Stimulated activated naive CD8-positive, alpha-beta T cell treated with anti-CD3 and anti-CD28 coated beads, Interleukin-15, Interleukin-2, amounts not matched to agents 100 U/mL and 50 U/mL, for 24 hours (primary cell): ENCODE results near the gene LDAF1.
"Not testable (repeated sequence)": the region's sequence is repeated elsewhere in the genome, so short reads cannot be mapped to it uniquely, and the experiment has no call there.

Experiments
- ATAC-seq: fragments of 150-1000 bp; cut with Tn5 transposase; one replicate; pipeline ENCODE4 v1.10.0; 2021
- DNase-seq: peaks from one replicate; pipeline ENCODE4 v3.0.0; 2021

The LDAF1 gene

DNA sequence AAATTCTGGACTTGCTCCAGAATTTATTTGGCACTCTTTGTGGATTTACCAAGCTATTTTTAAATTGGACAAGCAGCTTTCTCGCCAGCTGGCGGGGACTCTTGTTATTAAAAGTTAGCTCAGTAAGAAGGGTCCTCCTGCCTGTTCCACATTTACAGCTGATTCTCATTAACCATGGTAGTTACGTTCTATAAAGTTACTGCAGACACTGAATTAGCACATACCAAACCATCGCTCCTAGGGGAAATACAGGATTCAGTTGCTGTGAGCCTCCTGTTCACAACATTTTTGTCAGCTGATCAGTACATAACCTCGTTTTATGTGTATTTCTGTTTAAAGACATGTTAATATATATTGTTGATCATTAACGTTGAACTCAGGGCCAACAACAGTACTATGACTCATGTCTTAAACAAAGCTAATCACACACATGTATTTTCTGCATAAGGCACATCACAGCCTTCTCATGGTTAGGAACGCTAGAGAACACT is 4.2 kb downstream of the LDAF1 start:
- DNase-seq (no peak), ATAC-seq (no peak)

DNA sequence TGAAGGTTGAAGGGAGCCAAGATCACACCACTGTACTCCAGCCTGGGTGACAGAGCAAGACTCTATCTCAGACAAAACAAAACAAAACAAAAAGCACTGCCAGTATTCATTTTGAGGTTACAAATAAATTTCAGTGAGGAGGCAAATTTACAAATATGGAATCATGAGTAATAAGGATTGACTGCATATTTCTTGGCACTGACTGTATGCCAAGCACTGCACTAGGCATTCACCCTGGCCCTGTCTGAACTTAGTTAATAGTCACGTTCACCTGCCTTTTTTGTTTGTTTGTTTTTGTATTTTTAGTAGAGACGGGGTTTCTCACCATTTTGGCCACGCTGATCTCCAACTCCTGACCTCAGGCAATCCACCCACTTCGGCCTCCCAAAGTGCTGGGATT is 5.1 kb downstream of the LDAF1 start:
- ATAC-seq: no peak
- DNase-seq: no peak

DNA sequence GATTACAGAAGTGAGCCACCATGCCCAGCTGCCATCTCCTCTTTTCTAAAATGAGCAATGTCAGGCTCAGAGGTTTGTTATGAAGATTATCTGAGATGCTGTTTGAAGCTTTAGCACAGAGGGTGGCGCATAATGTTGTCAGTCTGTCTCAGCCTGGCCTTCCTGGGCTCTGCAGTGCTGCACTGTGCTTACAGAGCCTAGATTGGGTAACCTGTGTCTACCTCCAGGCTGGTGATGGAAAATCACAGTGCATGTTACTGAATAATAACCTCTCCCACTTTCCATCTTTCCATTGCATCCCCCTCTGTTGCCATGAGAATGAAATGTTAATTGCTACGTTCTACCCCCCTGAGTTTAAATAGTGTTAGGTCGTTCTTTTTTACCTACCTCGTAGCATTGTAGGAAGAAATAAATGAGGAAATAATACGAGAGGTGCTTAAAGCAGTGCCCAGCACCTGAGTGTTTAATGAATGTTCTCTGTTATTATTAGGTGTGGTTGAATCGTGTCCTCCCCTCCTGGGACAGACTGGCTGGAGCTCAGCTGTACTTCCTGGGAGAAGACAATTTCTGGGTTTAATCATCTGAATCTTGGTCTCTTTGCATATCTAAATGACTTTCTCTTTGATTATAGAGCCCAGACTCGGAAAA is 6.2 kb downstream of the LDAF1 start:
- DNase-seq (no peak), ATAC-seq (no peak)

DNA sequence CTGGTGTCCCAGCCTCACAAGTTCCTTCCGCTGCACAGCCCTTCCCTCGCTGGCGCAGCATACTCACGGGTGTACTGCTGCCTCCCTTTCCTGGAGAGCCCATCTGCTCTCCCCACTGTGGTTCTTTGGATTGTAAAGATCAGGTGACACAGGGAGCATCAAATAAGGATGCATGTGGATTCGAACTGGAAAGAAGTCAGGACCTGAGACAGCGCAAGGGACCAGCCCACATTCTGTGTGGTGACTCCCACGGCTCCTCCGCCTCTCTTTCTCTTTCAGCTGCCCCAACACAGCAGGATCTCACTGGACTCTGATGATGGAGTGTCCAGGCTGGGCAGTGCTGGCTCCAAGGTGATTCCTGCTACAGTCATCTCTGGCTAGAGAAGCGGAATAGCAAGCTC is 8.1 kb downstream of the LDAF1 start:
- ATAC-seq (no peak), DNase-seq (no peak)

DNA sequence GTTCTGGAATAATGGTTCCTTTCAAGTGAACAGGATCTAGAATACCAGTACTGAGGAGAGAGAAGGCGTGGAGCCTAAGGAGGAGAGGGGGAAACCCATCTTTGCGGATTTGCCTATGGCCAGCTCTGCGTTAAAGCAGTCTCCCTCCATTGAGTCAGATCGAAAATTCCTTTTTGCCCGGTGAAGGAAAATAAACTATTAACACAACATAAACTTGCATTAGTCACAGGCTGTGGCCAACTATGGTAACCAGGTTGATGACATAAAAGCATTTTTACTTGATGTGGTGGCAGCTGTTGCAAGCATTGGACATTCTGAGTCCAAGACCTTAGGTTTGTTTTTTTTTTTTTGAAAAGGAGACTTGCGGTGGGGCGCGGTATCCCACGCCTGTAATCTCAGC is 8.9 kb downstream of the LDAF1 start:
- ATAC-seq: no peak
- no peak for DNase-seq

DNA sequence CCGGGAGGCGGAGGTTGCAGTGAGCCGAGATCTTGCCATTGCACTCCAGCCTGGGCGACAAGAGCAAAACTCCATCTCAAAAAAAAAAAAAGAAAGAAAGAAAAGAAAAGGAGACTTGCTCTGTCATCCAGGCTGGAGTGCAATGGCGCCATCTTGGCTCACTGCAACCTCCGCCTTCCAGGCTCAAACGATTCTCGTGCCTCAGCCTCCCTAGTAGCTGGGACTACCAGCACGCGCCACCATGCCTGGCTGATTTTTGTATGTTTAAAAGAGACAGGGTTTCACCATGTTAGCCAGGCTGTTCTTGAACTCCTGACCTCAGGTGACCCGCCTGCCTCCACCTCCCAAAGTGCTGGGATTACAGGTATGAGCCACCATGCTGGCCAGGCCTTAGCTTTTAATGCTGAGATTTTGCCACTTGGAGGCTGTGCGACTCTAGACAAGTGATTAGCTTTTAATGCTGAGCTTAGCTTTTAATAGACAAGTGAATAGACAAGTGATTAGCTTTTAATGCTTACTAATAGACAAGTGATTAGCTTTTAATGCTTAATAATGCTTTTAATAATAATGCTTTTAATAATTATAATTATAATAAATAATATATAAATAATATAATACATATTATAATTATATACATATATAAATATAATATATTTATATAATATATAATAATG is 9.6 kb downstream of the LDAF1 start:
- ATAC-seq (no peak), DNase-seq (no peak)

DNA sequence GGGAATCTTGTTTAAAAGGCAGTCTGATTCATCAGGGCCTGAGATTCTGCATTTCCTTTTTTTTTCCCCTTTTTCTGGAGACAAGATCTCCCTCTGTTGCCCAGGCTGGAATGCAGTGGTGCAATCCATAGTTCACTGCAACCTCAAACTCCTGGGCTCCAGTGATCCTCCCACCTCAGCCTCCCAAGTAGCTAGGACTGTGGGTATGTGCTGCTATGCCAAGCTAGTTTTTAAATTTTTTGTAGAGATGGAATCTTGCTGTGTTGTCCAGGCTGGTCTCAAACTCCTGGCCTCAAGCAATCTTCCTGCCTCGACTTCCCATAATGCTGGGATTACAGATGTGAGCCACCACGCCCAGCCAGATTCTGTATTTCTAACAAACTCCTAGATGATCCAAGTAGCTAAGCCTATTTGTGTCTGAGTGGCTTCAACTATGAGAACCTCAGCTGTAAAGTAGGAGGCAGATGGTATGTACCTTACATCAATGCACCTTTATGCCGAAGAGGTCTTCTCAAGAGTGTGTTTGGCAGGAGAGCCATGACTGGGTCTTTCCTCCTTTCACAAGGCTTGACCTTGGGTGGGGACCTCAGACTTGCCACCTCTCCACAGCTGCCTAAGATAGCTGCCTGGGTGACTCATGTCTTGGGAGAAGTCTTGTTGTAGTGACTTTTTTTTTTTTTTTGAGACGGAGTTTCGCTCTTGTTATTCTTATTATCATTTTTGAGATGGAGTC is 10.9 kb downstream of the LDAF1 start:
- ATAC-seq (peak; percentile 23), DNase-seq (no peak)

DNA sequence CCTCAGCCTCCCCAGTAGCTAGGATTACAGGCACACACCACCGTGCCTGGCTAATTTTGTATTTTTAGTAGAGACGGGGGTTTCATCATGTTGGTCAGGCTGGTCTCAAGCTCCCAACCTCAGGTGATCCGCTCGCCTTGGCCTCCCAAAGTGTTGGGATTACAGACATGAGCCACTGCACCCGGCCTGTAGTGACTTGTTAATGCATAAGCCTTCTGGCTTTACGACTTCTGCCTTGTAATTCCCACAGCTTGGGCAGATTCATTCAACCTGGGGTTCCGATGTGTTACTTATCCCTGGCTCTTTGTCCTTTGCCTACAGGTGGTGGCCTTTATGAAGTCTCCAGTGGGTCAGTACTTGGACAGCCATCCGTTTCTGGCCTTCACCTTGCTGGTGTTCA is 11.6 kb downstream of the LDAF1 start:
- DNase-seq, ATAC-seq: not testable (repeated sequence)

DNA sequence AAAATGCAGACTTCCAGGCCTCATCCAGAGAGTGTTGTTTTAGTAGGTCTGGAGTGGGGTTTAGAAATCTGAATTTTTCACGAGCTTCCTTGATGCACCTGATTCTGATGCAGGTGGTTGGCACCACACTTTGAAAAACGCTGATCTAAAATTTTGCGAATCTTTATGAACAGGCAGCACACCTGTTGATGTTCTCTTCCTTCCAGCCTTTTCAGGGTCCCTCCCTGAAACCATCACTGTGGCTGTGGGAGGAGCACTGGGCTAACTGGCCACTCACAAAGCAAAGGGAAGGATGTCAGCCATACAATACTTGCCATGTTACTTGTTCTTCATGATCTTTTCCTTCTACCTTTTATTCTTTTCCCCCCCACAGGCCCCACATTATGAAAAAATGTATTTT is 14.2 kb downstream of the LDAF1 start:
- DNase-seq: no peak
- ATAC-seq: no peak

DNA sequence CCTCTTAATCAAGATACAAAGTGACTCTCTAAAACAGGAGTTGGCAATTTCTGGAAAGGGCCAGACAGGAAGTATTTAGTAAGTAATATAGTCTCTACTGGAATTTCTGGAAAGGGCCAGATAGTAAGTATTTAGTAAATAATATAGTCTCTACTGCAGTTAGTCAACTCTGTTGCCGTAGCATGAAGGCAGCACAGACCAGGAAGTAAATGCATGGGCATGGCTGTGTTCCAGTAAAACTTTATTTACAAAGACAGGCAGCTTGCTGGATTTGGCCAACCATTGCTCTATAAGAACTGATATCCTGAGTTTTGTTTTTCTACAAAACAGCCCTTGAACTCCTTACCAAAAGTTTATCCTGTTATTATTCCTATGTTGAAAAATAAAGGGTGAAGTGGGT is 16.9 kb downstream of the LDAF1 start:
- ATAC-seq (no peak), DNase-seq (no peak)

DNA sequence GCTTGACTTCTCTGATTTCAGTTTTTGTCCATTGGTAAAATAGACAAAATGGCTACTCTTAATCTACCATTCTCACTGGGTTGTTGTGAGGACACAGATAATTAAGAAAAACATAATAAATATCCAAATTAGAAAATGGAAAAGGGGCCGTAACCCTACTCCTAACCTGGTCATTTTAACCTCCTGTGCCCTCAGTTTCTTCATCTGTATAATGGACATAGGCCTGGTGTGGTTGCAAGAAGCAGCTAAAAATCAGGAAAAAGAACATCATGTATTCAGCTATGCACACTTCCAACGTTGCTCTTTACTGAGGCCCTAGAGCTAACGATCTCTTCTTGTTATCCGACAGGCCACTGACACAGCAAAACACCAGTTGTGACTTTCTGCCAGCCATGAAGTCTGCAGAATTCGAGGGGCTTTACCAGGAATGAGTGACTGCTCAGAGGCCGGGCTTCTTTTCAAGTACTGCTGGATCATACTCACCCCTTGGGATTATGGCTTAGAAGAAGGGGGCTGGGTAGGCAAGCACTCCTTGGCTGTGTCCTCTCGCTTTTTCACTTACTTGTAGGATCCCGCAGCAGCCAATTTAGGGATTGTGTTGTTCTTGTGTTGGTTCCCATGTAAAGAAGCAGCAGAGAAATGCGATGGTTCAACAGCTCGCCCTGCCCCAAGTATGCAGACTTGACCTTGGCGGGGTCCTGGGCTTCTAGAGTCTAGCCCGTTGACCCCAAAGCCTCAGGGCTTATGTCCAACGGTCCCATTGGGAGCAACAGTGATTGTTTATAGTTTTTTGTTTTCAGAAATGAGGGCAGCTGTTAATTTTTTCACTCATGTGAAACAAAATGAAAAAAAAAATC is 20.9 kb downstream of the LDAF1 start:
- DNase-seq (no peak), ATAC-seq (no peak)

DNA sequence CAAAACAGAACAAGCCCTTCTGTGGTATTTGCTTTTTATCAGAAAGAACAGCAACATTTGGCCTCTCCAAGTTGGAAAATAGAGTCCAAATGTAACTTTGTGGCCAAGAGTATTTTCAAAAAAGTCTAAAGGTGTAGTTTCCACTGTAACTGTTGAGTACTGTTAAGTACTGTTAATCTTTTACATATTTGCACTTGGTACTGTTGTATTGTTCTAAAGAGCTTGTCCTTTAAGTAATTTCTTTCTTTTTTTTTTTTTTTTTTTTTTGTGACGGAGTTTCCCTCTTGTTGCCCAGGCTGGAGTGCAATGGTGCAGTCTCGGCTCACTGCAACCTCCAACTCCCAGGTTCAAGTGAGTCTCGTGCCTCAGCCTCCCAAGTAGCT is 21.5 kb downstream of the LDAF1 start:
- DNase-seq (no peak), ATAC-seq (no peak)

DNA sequence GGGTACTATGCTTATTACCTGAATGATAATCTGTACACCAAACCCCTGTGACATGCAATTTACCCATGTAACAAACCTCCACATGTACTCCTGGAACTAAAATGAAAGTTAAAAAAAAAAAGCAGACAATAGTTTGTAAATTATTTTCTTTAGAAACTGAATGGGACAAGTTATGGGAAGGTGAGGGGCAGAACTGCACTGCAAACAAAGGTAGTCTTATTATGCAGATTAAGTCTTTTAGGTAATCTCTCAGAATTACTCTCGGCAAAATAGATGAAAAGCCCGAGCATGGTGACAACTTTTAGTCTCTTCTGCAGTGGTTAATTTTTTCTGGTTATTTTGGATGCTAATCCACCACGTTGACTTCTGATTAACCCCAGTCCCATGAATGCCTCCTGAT is 25.5 kb downstream of the LDAF1 start:
- ATAC-seq: no peak
- DNase-seq: no peak

DNA sequence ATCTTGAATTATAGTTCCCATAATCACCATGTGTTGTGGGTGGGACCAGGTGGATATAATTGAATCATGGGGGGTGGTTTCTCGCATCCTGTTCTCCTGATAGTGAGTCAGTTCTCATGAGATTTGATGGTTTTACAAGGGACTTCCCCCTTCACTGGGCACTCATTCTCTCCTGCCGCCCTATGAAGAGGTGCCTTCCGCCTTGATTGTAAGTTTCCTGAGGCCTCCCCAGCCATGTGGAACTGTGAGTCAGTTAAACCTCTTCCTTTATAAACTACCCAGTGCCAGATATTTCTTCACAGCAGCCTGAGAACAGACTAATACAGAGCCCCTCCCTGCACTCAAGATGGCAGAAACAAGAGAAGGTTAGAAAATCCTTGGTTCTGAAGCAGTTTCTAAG is 26.4 kb downstream of the LDAF1 start:
- peak; percentile 78 for ATAC-seq

DNA sequence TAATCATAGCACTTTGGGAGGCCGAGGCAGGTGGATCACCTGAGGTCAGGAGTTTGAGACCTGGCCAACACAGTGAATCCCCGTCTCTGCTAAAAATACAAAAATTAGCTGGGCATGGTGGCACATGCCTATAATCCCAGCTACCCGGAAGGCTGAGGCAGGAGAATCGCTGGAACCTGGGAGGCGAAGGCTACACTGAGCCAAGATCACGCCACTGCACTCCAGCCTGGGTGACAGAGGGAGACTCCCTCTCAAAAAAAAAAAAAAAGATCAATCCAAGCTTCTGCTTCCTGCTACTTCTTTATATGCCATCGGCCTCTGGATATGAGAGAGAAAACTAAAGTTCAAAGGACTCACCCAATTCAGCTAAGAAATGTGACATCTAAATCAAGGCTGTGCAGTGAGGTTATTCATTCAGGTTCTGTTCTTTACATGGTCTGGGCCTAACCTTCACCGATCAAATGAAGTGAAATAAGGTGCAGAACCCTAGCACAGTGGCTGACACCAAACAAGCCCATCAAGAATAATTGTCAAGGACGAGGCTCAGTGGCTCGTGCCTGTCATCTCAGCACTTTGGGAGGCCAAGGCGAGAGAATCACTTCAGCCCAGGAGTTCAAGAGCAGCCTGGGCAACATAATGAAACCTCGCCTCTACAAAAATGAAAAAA is 27.3 kb downstream of the LDAF1 start:
- DNase-seq (no peak), ATAC-seq (no peak)

More for the DNA sequence above, 26.4 kb downstream of the LDAF1 start:
- peak; percentile 28 for DNase-seq

DNA sequence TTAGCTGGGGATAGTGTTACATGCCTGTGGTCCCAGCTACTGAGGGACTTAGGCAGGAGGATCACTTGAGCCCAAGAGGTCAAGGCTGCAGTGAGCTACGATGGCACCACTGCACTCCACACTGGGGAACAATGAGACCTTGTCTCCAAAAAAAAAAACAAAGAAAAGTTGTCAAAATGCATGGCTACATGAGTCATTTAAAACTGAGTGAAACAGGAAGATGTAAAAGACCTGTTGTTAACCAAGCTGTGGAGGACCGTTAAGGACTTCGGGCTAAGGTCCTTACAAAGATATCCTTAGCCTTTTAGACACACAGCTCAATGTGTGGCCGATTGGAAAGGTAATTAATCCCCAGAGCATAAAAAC is 27.8 kb downstream of the LDAF1 start:
- DNase-seq: no peak
- no peak for ATAC-seq

DNA sequence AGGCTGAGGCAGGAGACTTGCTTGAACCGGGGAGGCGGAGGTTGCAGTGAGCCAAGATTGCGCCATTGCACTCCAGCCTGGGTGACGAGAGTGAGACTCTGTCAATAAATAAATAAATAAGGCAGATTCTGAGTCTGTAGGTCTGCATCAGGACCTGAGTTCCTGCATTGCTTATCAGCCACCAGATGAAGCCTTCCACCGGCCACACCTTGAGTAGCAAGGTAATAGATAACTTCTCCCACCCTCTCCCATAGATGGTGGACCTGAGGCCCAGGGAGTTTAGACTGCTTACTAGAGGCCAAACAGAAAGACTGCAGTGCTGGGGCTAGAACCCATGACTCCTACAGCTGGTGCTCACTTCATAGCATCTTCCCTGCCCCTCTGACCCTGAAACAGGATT is 30.8 kb downstream of the LDAF1 start:
- no peak for ATAC-seq
- no peak for DNase-seq

DNA sequence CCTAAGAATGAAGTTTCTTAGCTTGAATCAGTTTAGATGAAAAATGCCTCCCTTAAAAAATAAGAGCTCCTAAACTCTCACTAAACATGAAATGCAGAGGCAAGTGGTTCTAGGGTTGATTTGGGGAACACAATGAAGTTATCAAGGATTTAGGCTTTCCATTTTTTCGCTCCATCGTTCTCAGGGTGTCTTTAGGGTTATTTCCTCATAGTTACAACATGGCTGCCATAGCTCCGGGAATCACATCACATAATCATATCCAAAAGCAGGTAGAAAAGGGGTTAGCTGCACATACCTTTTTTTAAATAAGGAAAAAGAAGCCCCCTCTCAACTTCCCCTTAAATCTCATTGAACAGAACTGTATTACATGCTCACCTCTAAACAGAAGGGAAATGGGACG is 31.5 kb downstream of the LDAF1 start:
- ATAC-seq (no peak), DNase-seq (no peak)

DNA sequence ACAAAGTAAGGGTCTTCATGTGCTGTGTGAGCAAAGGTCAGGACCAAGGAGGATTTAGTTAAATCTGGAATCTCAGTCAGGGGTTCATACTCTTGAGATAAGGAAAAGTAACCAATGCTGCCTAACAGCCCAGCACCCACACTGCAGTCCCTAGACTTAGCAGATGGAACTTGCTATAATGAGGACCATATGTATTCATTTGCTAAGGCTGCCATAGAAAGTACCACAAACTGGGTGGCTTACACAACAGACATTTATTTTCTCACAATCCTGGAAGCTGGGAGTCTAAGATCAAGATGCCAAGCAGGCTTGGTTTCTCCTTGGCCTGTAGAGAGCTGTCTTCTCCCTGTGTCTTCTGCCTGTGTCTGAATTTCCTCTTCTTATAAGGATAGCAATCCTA is 32.1 kb downstream of the LDAF1 start:
- DNase-seq (no peak), ATAC-seq (no peak)

DNA sequence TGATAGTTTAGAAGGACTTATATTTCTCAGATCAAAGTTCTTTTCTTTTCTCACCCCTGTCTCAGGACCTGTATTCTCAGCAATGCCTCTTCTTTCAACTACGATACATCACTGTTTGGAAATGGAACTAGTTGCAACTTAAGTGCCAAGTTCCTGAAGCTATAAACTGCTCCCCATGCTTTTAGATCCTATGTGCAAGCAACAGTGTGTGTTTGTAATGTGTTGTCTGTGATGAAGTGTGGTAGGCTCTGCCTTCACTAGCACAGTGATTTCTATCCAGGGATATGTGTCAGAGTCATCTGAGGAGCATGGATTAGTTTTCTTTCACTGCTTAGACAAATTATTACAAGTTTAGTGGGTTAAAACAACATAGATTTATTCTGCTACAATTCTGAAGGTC is 34.5 kb downstream of the LDAF1 start:
- DNase-seq (no peak), ATAC-seq (no peak)

DNA sequence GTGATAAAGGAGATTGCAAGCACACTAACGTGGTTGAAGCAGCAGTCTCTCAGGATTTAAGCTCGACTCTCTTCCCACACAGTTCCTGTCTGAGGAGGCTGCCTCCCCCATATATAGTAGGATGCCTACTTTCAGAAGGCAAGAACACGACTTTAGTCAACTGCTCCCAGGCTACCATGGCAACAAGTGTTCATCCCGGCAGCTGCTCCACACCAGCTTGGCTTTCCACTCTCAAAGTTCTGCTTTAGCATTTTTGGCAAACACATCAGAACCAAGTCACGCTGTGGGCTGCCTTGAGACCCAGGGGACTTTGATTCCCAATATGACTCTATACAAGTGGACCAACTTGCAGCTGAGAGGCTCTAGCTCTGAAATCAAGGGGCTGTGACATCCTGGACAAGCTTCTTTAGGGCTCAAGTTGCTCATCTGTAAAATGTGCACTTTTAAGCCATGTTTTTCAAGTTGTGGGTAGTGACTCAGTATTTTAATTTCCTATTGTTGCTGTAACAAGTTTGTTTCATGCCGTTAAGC is 36.4 kb downstream of the LDAF1 start:
- ATAC-seq (no peak), DNase-seq (no peak)

DNA sequence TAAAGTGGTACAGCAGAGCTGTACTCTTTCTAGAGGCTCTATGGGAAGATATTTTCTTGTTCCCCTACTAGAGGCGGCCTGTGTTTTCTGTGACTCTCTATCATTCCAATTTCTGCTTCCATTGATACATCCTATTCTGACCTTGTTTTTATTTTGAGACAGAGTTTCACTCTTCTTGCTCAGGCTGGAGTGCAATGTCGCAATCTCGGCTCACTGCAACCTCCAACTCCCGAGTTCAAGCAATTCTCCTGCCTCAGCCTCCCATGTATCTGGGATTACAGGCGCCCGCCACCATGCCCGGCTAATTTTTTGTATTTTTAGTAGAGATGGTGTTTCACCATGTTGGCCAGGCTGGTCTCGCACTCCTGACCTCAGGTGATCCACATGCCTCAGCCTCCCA is 36.9 kb downstream of the LDAF1 start:
- ATAC-seq, DNase-seq: not testable (repeated sequence)
